ENCODE data around the gene ANKRD17. TPM values are rescaled to one million over a fixed set of nuclear protein-coding genes. Genes with fewer than 3 reads are reported as not detected.
A peak's percentile ranks its signal among the peaks of the same experiment; 100 is the strongest.
"Not testable (repeated sequence)": the region's sequence is repeated elsewhere in the genome, so short reads cannot be mapped to it uniquely, and the experiment has no call there.

The ANKRD17 gene
- 65.8 TPM for total RNA-seq
- long read RNA-seq, partial matches to known transcripts, result 95 of 117 reads
- long read RNA-seq, other reads (novel, unspliced or antisense), result 22 of 117 reads

GRCh38 chr4:73258686-73259570, at the start of gene ANKRD17:
ANKRD17 (minus strand) TSS chr4:73258798; CDS start chr4:73258668, 130 bp downstream.
- DNase-seq (ENCODE audit: low spot score), result peak; percentile 97

GRCh38 chr4:73308286-73308685, 49.7 kb upstream of the ANKRD17 start:
- no peak for DNase-seq (ENCODE audit: low spot score)

GRCh38 chr4:73303711-73304110, 45.1 kb upstream of the ANKRD17 start:
- no peak for DNase-seq (ENCODE audit: low spot score)

- DNase-seq (ENCODE audit: low spot score), result no peak
Observed at GRCh38 chr4:73299548-73300280, 41.1 kb upstream of the ANKRD17 start.

- not testable (repeated sequence) for DNase-seq (ENCODE audit: low spot score)
Observed at GRCh38 chr4:73292661-73293060, 34.1 kb upstream of the ANKRD17 start.

- DNase-seq (ENCODE audit: low spot score), result no peak
Observed at GRCh38 chr4:73281982-73282381, 23.4 kb upstream of the ANKRD17 start.

GRCh38 chr4:73281396-73281795, 22.8 kb upstream of the ANKRD17 start:
- no peak for DNase-seq (ENCODE audit: low spot score)

GRCh38 chr4:73277201-73277600, 18.6 kb upstream of the ANKRD17 start:
- DNase-seq (ENCODE audit: low spot score), result no peak

GRCh38 chr4:73275318-73275654, 16.7 kb upstream of the ANKRD17 start:
- no peak for DNase-seq (ENCODE audit: low spot score)

- no peak for DNase-seq (ENCODE audit: low spot score)
Observed at GRCh38 chr4:73272816-73273215, 14.2 kb upstream of the ANKRD17 start.

- DNase-seq (ENCODE audit: low spot score), result no peak
Observed at GRCh38 chr4:73267050-73267449, 8.5 kb upstream of the ANKRD17 start.

GRCh38 chr4:73259571-73260090, 1.0 kb upstream of the ANKRD17 start:
- no peak for DNase-seq (ENCODE audit: low spot score)

- DNase-seq (ENCODE audit: low spot score), result peak; percentile 91
Observed at GRCh38 chr4:73258436-73258685, 237 bp downstream of the ANKRD17 start.

GRCh38 chr4:73257651-73258435, 755 bp downstream of the ANKRD17 start:
- DNase-seq (ENCODE audit: low spot score), result no peak

- no peak for DNase-seq (ENCODE audit: low spot score)
Observed at GRCh38 chr4:73257234-73257633, 1.4 kb downstream of the ANKRD17 start.

GRCh38 chr4:73255847-73256246, 2.8 kb downstream of the ANKRD17 start:
- DNase-seq (ENCODE audit: low spot score), result not testable (repeated sequence)

- no peak for DNase-seq (ENCODE audit: low spot score)
Observed at GRCh38 chr4:73252001-73252400, 6.6 kb downstream of the ANKRD17 start.

GRCh38 chr4:73251384-73251783, 7.2 kb downstream of the ANKRD17 start:
- no peak for DNase-seq (ENCODE audit: low spot score)

GRCh38 chr4:73250642-73251041, 8.0 kb downstream of the ANKRD17 start:
- DNase-seq (ENCODE audit: low spot score), result no peak

GRCh38 chr4:73248821-73249220, 9.8 kb downstream of the ANKRD17 start:
- no peak for DNase-seq (ENCODE audit: low spot score)

GRCh38 chr4:73248416-73248815, 10.2 kb downstream of the ANKRD17 start:
- DNase-seq (ENCODE audit: low spot score), result no peak

- no peak for DNase-seq (ENCODE audit: low spot score)
Observed at GRCh38 chr4:73247100-73247499, 11.5 kb downstream of the ANKRD17 start.

All from mesenteric fat pad (tissue), 1 donor.